Endothelial cell of umbilical vein (primary cell): ENCODE data around the gene RPL31. TPM values are rescaled to one million over a fixed set of nuclear protein-coding genes. Genes with fewer than 3 reads are reported as not detected.

Experiments used
- BruUV-seq: library from RNA; stranded (reverse); fragments of 400-500 nt; replicated peaks from 2 replicates; lab custom pipeline; 2021; lab: Mats Ljungman, UMichigan
- CTCF ChIA-PET: fragments of 300-600, 350-600 bp; sonication (Branson Sonifier 250); formaldehyde crosslinking; loops from one replicate; lab custom pipeline; 2021; ENCODE audit warnings: antibody characterized with exemption, inconsistent platforms; lab: Charles Lee
- POLR2A ChIA-PET: fragments of 300-600, 350-600 bp; sonication (Branson Sonifier 250); formaldehyde crosslinking; loops from one replicate; lab custom pipeline; 2021; ENCODE audit warnings: antibody characterized with exemption, inconsistent platforms; lab: Charles Lee
- DNase-seq: peaks from one replicate; pipeline ENCODE4 v3.0.0-alpha.2; 2011; ENCODE audit warnings: low read depth, low spot score
- FAIRE-seq: peaks from 2 replicates; lab custom pipeline; 2011; peaks lifted over from hg19 to GRCh38; lab: Jason Lieb, UNC
- H2AFZ ChIP-seq: 2 replicates; pipeline ENCODE4 v1.6.0; 2012; ENCODE audit warnings: low read depth, low read length, control low read depth, inconsistent platforms
- H3K27ac ChIP-seq: 2 replicates; pipeline ENCODE4 v1.5.1; 2011; ENCODE audit warnings: low read depth, mild to moderate bottlenecking, control low read depth, low read length, moderate library complexity; ENCODE audit not compliant: insufficient read depth
- H3K27me3 ChIP-seq, 2 experiments: 2 replicates each; pipeline versions ENCODE4 v1.6.0 to v1.6.1; 2011; ENCODE audit warnings: low read length in 2 of 2, mixed read lengths in 1 of 2; ENCODE audit not compliant: control insufficient read depth in 2 of 2, insufficient read depth in 2 of 2
- H3K36me3 ChIP-seq, 2 experiments: 2 replicates in 1 of 2; 3 replicates in 1 of 2; pipeline ENCODE4 v1.5.1; 2011; ENCODE audit warnings: low read length in 2 of 2, mild to moderate bottlenecking in 1 of 2, moderate library complexity in 1 of 2; ENCODE audit not compliant: control insufficient read depth in 2 of 2, insufficient read depth in 2 of 2; ENCODE audit errors: extremely low read depth in 1 of 2
- H3K4me1 ChIP-seq: 3 replicates; pipeline ENCODE4 v1.5.1; 2011; ENCODE audit warnings: mild to moderate bottlenecking, low read length; ENCODE audit not compliant: control insufficient read depth, insufficient read depth; ENCODE audit errors: extremely low read depth
- H3K4me2 ChIP-seq: 2 replicates; pipeline ENCODE4 v1.6.1; 2011; ENCODE audit warnings: low read length, control low read depth, mixed read lengths; ENCODE audit not compliant: insufficient read depth
- H3K4me3 ChIP-seq, 3 experiments: fragments of 200-600 bp in 1 of 3; sonication (generic), shearing (Covaris generic) in 1 of 3; replicated peaks in 1 of 3; 2 replicates each; pipeline ENCODE4 v1.5.1; 2011 to 2016; ENCODE audit warnings: control low read depth in 3 of 3, low read length in 3 of 3, mild to moderate bottlenecking in 2 of 3, inconsistent platforms in 1 of 3, low read depth in 1 of 3, moderate library complexity in 1 of 3; ENCODE audit not compliant: insufficient read depth in 1 of 3
- H3K79me2 ChIP-seq: 2 replicates; pipeline ENCODE4 v1.6.0; 2012; ENCODE audit warnings: low read length, inconsistent platforms; ENCODE audit not compliant: control insufficient read depth, insufficient read depth
- H3K9ac ChIP-seq: replicated peaks from 2 replicates; pipeline ENCODE3; 2011; ENCODE audit warnings: low read length, control low read depth; ENCODE audit not compliant: insufficient read depth; ENCODE audit errors: extremely low read depth
- H3K9me1 ChIP-seq: replicated peaks from 3 replicates; pipeline ENCODE4 v1.6.0; 2011; ENCODE audit warnings: mild to moderate bottlenecking, low read length; ENCODE audit not compliant: control insufficient read depth, insufficient read depth; ENCODE audit errors: extremely low read depth
- H3K9me3 ChIP-seq: replicated peaks from 2 replicates; pipeline ENCODE4 v1.5.1; 2012; ENCODE audit warnings: low read length, inconsistent platforms; ENCODE audit not compliant: control insufficient read depth, insufficient read depth
- H4K20me1 ChIP-seq: replicated peaks from 2 replicates; pipeline ENCODE3; 2011; ENCODE audit warnings: mild to moderate bottlenecking, low read length; ENCODE audit not compliant: control insufficient read depth, insufficient read depth; ENCODE audit errors: extremely low read depth
- CTCF ChIP-seq, 2 donors: IDR thresholded peaks; 1 replicate in 1 of 2; 2 replicates in 1 of 2; pipeline ENCODE4 v1.5.1; 2011; ENCODE audit warnings: low read length in 2 of 2, mild to moderate bottlenecking in 2 of 2, moderate library complexity in 2 of 2, control low read depth in 1 of 2, inconsistent platforms in 1 of 2, low read depth in 1 of 2; ENCODE audit not compliant: insufficient read depth in 1 of 2; ENCODE audit errors: extremely low read depth in 1 of 2
- EZH2 ChIP-seq: IDR thresholded peaks from 2 replicates; pipeline ENCODE4 v1.6.1; 2012; ENCODE audit warnings: borderline replicate concordance, low read depth, mild to moderate bottlenecking, moderate library complexity, low read length, inconsistent platforms; ENCODE audit not compliant: severe bottlenecking
- FOS ChIP-seq: IDR thresholded peaks from 2 replicates; pipeline ENCODE4 v1.6.1; 2011; ENCODE audit warnings: mild to moderate bottlenecking, low read length, moderate library complexity, borderline replicate concordance; ENCODE audit not compliant: insufficient read depth
- GATA2 ChIP-seq: IDR thresholded peaks from 2 replicates; pipeline ENCODE4 v1.7.0; 2011; ENCODE audit warnings: low read depth, mild to moderate bottlenecking, moderate library complexity, mixed read lengths, low read length; ENCODE audit not compliant: insufficient read length, insufficient read depth
- JUN ChIP-seq: IDR thresholded peaks from 2 replicates; pipeline ENCODE4 v1.6.1; 2011; ENCODE audit warnings: borderline replicate concordance, low read depth; ENCODE audit not compliant: insufficient read length, insufficient read depth
- MAX ChIP-seq: IDR thresholded peaks from 2 replicates; pipeline ENCODE4 v1.6.1; 2011; ENCODE audit not compliant: insufficient read depth, insufficient read length
- MYC ChIP-seq: IDR thresholded peaks from one replicate; pipeline ENCODE4 v1.6.1; 2011; ENCODE audit warnings: mild to moderate bottlenecking, low read depth, low read length
- POLR2A ChIP-seq: IDR thresholded peaks from 2 replicates; pipeline ENCODE4 v1.6.1; 2012; ENCODE audit warnings: low read depth, mild to moderate bottlenecking, control low read depth, low read length
- POLR2AphosphoS5 ChIP-seq: IDR thresholded peaks from 2 replicates; pipeline ENCODE4 v1.6.1; 2012; ENCODE audit warnings: low read depth, mild to moderate bottlenecking, control low read depth, low read length, moderate library complexity; ENCODE audit not compliant: insufficient read depth
- dilution Hi-C: fragments of 300-500 bp; cut with MboI; formaldehyde crosslinking; loops from one replicate; pipeline ENCODE4 v1.15.0; 2019; ENCODE audit warnings: low sequenced_read_pairs; ENCODE audit not compliant: extremely low pct_ligation_motif_present
- intact Hi-C: fragments of 100-400 bp; cut with micrococcal nuclease; formaldehyde crosslinking; loops from one replicate; pipeline ENCODE4 v1.10.0; 2022
- polyA plus RNA-seq, 4 experiments: library from polyadenylated mRNA; depleted of rRNA in 3 of 4; stranded (reverse) in 3 of 4; unstranded in 1 of 4; fragments of >200 nt; gene quantifications; 2 replicates each; pipeline versions ENCODE4 v1.2.1 to v1.2.3, GENCODE V29; 2011 to 2012; ENCODE audit warnings: missing spikeins in 1 of 4
- total RNA-seq: library from RNA; stranded (reverse); gene quantifications from 2 replicates; pipeline ENCODE4 v1.2.3, GENCODE V29; 2021

RPL31 gene
- total and polyA plus RNA-seq, 2 donors (not counting 3 experiments of a cell fraction or from before 2014, with no cell fraction given), result 1,137 to 1,355 TPM

GRCh38 chr2:100990166-100990565 lies 11.9 kb upstream of the RPL31 start:
- POLR2A ChIA-PET, result no interaction called here

GRCh38 chr2:100990650-100991403 lies 11.3 kb upstream of the RPL31 start:
- Histone ChIP-seq H4K20me1 (no peaks in the 10 kb centered on the region), H3K9ac (no peak overlapping the region), H3K4me2 (no peak overlapping the region), H2AFZ (no peak overlapping the region), H3K9me3 (no peaks in the 10 kb centered on the region), H3K27me3 (no peaks in the 10 kb centered on the region), H3K36me3 (peaks cover 2 to 31% of the 10 kb centered on the region in 2 experiments), H3K9me1 (no peaks in the 10 kb centered on the region), H3K4me1 (no peaks in the 10 kb centered on the region), H3K4me3 (no peak overlapping the region), H3K27ac (no peak overlapping the region), H3K79me2 (no peaks in the 10 kb centered on the region)
- POLR2A ChIA-PET, result no interaction called here
- DNase-seq (no peak), FAIRE-seq (no peak)
- CTCF ChIA-PET, result interaction anchor here (1.9 kb wide), 1 partner anchor 22 kb away, joined by 4 read pairs; no protein-coding TSS in a partner anchor
- no TSS peak for BruUV-seq
- intact Hi-C loops (no loop called here), dilution Hi-C loops (no loop called here)
- TF ChIP-seq POLR2AphosphoS5, result no peak
- TF ChIP-seq MAX, result no peak
- no peak for TF ChIP-seq EZH2
- no peak for TF ChIP-seq CTCF (IDR thresholded peaks at IDR 0.05; ENCODE audit: extremely low read depth in 1 of 2, insufficient read depth in 1 of 2, low read depth in 1 of 2, low read length in 2 of 2)
- no peak for TF ChIP-seq MYC
- no peak for TF ChIP-seq JUN
- TF ChIP-seq POLR2A, result no peak
- no peak for TF ChIP-seq FOS
- no peak for TF ChIP-seq GATA2

More at GRCh38 chr2:100990166-100990565, 11.9 kb upstream of the RPL31 start:
- dilution Hi-C loops (no loop called here), intact Hi-C loops (no loop called here)
- Histone ChIP-seq H3K27me3 (no peaks in the 10 kb centered on the region), H3K27ac (no peak overlapping the region), H3K36me3 (peaks cover 2 to 30% of the 10 kb centered on the region in 2 experiments), H4K20me1 (no peaks in the 10 kb centered on the region), H2AFZ (no peak overlapping the region), H3K9me3 (no peaks in the 10 kb centered on the region), H3K4me3 (no peak overlapping the region), H3K79me2 (no peaks in the 10 kb centered on the region), H3K4me2 (no peak overlapping the region), H3K9ac (no peak overlapping the region), H3K4me1 (no peaks in the 10 kb centered on the region), H3K9me1 (no peaks in the 10 kb centered on the region)
- no peak for DNase-seq
- CTCF ChIA-PET, result interaction anchor here (1.9 kb wide), 1 partner anchor 22 kb away, joined by 4 read pairs; no protein-coding TSS in a partner anchor
- BruUV-seq, result no TSS peak
- FAIRE-seq, result no peak
- no peak for TF ChIP-seq GATA2
- TF ChIP-seq POLR2AphosphoS5, result no peak
